ENCODE results near the gene RALY.

DNA sequence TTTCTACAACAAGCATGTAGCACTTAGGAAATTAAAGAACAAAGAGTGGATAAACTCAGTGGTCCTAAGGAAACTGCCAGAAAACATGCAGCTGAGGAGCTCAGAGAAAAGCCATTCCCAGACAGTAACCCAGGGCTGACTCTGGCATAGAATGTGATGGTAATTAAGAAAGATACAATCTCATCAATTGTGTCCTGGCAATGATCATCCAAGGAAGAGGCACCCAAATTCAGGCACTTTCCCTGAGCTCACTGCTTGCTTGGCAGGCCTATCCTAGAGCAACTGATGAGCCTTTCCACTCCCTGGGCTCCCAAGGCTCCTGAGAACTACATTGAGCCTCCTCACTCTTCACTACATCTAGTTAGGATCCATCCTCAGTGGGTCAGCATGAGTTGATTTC is 102.1 kb downstream of the RALY start:
- TF ChIP-seq, protein P1, sequence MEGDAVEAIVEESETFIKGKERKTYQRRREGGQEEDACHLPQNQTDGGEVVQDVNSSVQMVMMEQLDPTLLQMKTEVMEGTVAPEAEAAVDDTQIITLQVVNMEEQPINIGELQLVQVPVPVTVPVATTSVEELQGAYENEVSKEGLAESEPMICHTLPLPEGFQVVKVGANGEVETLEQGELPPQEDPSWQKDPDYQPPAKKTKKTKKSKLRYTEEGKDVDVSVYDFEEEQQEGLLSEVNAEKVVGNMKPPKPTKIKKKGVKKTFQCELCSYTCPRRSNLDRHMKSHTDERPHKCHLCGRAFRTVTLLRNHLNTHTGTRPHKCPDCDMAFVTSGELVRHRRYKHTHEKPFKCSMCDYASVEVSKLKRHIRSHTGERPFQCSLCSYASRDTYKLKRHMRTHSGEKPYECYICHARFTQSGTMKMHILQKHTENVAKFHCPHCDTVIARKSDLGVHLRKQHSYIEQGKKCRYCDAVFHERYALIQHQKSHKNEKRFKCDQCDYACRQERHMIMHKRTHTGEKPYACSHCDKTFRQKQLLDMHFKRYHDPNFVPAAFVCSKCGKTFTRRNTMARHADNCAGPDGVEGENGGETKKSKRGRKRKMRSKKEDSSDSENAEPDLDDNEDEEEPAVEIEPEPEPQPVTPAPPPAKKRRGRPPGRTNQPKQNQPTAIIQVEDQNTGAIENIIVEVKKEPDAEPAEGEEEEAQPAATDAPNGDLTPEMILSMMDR (conservative IDR thresholded peaks at IDR 0.05): no peak
- TF ChIP-seq ZFX (IDR thresholded peaks at IDR 0.05): no peak

Measured in C4-2B (cell line).